ENCODE results near the gene CHAMP1.

CHAMP1 gene

GRCh38 chr13:114324334-114324733 lies 10.0 kb downstream of the CHAMP1 start:
- Histone ChIP-seq H3K27ac (ENCODE audit: low read depth, low read length, poor library complexity, severe bottlenecking) (no peak overlapping the region), H3K4me1 (ENCODE audit: insufficient read depth, low read length, severe bottlenecking) (peaks cover 15% of the 10 kb centered on the region), H2AFZ (ENCODE audit: low read length) (no peak overlapping the region), H4K20me1 (ENCODE audit: insufficient read depth, low read length) (0 out of 2 replicates have a peak, but pooled peaks cover 2% of the 10 kb centered on the region), H3K36me3 (ENCODE audit: insufficient read depth, low read length) (peaks cover 97% of the 10 kb centered on the region), H3F3A (ENCODE audit: insufficient read depth, low read length) (no peaks in the 10 kb centered on the region), H3K4me3 (ENCODE audit: low read depth, low read length, poor library complexity, severe bottlenecking) (no peak overlapping the region), H3K9me2 (ENCODE audit: low read depth, low read length) (no peaks in the 10 kb centered on the region), H3K9ac (ENCODE audit: low read length) (no peak overlapping the region), H3K79me2 (ENCODE audit: insufficient read depth, low read length) (peaks cover 41% of the 10 kb centered on the region), H3K9me3 (ENCODE audit: low read length) (no peaks in the 10 kb centered on the region), H3K27me3 (ENCODE audit: insufficient read depth, low read length) (no peaks in the 10 kb centered on the region), H3K4me2 (ENCODE audit: low read length) (no peak overlapping the region)
- no peak for TF ChIP-seq EZH2 (IDR thresholded peaks at IDR 0.05; ENCODE audit: borderline replicate concordance, low read length)
- no peak for TF ChIP-seq CTCF (IDR thresholded peaks at IDR 0.05; ENCODE audit: low read length)

- Histone ChIP-seq H3K4me1 (ENCODE audit: insufficient read depth, low read length, severe bottlenecking) (peaks cover 11% of the 10 kb centered on the region), H3K9me2 (ENCODE audit: low read depth, low read length) (no peaks in the 10 kb centered on the region), H3K4me3 (ENCODE audit: low read depth, low read length, poor library complexity, severe bottlenecking) (no peak overlapping the region), H3K27ac (ENCODE audit: low read depth, low read length, poor library complexity, severe bottlenecking) (no peak overlapping the region), H3K27me3 (ENCODE audit: insufficient read depth, low read length) (no peaks in the 10 kb centered on the region), H4K20me1 (ENCODE audit: insufficient read depth, low read length) (no peaks in the 10 kb centered on the region), H3K36me3 (ENCODE audit: insufficient read depth, low read length) (peaks cover 95% of the 10 kb centered on the region), H3K79me2 (ENCODE audit: insufficient read depth, low read length) (peaks cover 30% of the 10 kb centered on the region), H3K9me3 (ENCODE audit: low read length) (no peaks in the 10 kb centered on the region), H3K4me2 (ENCODE audit: low read length) (no peak overlapping the region), H3F3A (ENCODE audit: insufficient read depth, low read length) (no peaks in the 10 kb centered on the region), H3K9ac (ENCODE audit: low read length) (no peak overlapping the region), H2AFZ (ENCODE audit: low read length) (no peak overlapping the region)
- no peak for TF ChIP-seq EZH2 (IDR thresholded peaks at IDR 0.05; ENCODE audit: borderline replicate concordance, low read length)
- no peak for TF ChIP-seq CTCF (IDR thresholded peaks at IDR 0.05; ENCODE audit: low read length)
Measured at GRCh38 chr13:114325729-114326128, 11.4 kb downstream of the CHAMP1 start.

- Histone ChIP-seq H3K4me1 (ENCODE audit: insufficient read depth, low read length, severe bottlenecking) (peaks cover 15% of the 10 kb centered on the region), H4K20me1 (ENCODE audit: insufficient read depth, low read length) (no peaks in the 10 kb centered on the region), H3K4me3 (ENCODE audit: low read depth, low read length, poor library complexity, severe bottlenecking) (no peak overlapping the region), H3K9ac (ENCODE audit: low read length) (no peak overlapping the region), H2AFZ (ENCODE audit: low read length) (no peak overlapping the region), H3K9me3 (ENCODE audit: low read length) (no peaks in the 10 kb centered on the region), H3K9me2 (ENCODE audit: low read depth, low read length) (no peaks in the 10 kb centered on the region), H3K79me2 (ENCODE audit: insufficient read depth, low read length) (peaks cover 18% of the 10 kb centered on the region), H3K36me3 (ENCODE audit: insufficient read depth, low read length) (peaks cover 82% of the 10 kb centered on the region), H3K27ac (ENCODE audit: low read depth, low read length, poor library complexity, severe bottlenecking) (no peak overlapping the region), H3K4me2 (ENCODE audit: low read length) (no peak overlapping the region), H3F3A (ENCODE audit: insufficient read depth, low read length) (no peaks in the 10 kb centered on the region), H3K27me3 (ENCODE audit: insufficient read depth, low read length) (no peaks in the 10 kb centered on the region)
- TF ChIP-seq EZH2 (IDR thresholded peaks at IDR 0.05; ENCODE audit: borderline replicate concordance, low read length), result no peak
- no peak for TF ChIP-seq CTCF (IDR thresholded peaks at IDR 0.05; ENCODE audit: low read length)
Measured at GRCh38 chr13:114328034-114328433, 13.7 kb downstream of the CHAMP1 start.
